ENCODE measurements around the gene HDAC4.
"Not testable (repeated sequence)": the region's sequence is repeated elsewhere in the genome, so short reads cannot be mapped to it uniquely, and the experiment has no call there.

Gene HDAC4

GRCh38 chr2:239400596-239401066 is at the start of gene HDAC4:
Gene HDAC4 (minus strand): TSS chr2:239401020. CDS start chr2:239352699, 48,321 bp downstream.
- no peak for DNase-seq (ENCODE audit: low read depth)

GRCh38 chr2:239449468-239449867 is 48.6 kb upstream of the HDAC4 start:
- DNase-seq (ENCODE audit: low read depth): not testable (repeated sequence)

- DNase-seq (ENCODE audit: low read depth): no peak
These were observed 45.1 kb upstream of the HDAC4 start for GRCh38 chr2:239445771-239446524.

GRCh38 chr2:239444626-239445577 is 44.1 kb upstream of the HDAC4 start:
- no peak for DNase-seq (ENCODE audit: low read depth)

GRCh38 chr2:239443666-239444567 is 43.1 kb upstream of the HDAC4 start:
- no peak for DNase-seq (ENCODE audit: low read depth)

- DNase-seq (ENCODE audit: low read depth): no peak
These were observed 42.3 kb upstream of the HDAC4 start for GRCh38 chr2:239443102-239443620.

GRCh38 chr2:239442192-239442591 is 41.4 kb upstream of the HDAC4 start:
- no peak for DNase-seq (ENCODE audit: low read depth)

GRCh38 chr2:239441261-239442078 is 40.6 kb upstream of the HDAC4 start:
- DNase-seq (ENCODE audit: low read depth): no peak

- DNase-seq (ENCODE audit: low read depth): no peak
These were observed 39.7 kb upstream of the HDAC4 start for GRCh38 chr2:239440511-239440959.

- no peak for DNase-seq (ENCODE audit: low read depth)
These were observed 39.0 kb upstream of the HDAC4 start for GRCh38 chr2:239439754-239440315.

- no peak for DNase-seq (ENCODE audit: low read depth)
These were observed 38.4 kb upstream of the HDAC4 start for GRCh38 chr2:239438995-239439753.

- no peak for DNase-seq (ENCODE audit: low read depth)
These were observed 37.5 kb upstream of the HDAC4 start for GRCh38 chr2:239438368-239438767.

- DNase-seq (ENCODE audit: low read depth): no peak
These were observed 36.0 kb upstream of the HDAC4 start for GRCh38 chr2:239436669-239437335.

GRCh38 chr2:239436076-239436475 is 35.3 kb upstream of the HDAC4 start:
- no peak for DNase-seq (ENCODE audit: low read depth)

- no peak for DNase-seq (ENCODE audit: low read depth)
These were observed 33.1 kb upstream of the HDAC4 start for GRCh38 chr2:239433777-239434403.

GRCh38 chr2:239432174-239432573 is 31.4 kb upstream of the HDAC4 start:
- no peak for DNase-seq (ENCODE audit: low read depth)

GRCh38 chr2:239431536-239431935 is 30.7 kb upstream of the HDAC4 start:
- DNase-seq (ENCODE audit: low read depth): no peak
